Iris pigment epithelial cell (primary cell): Measurements from ENCODE around the gene GABBR2.

Source experiments
- DNase-seq: peaks from one replicate; pipeline ENCODE4 v3.0.0-alpha.2; 2011; ENCODE audit warnings: low read depth

GABBR2 gene

DNA sequence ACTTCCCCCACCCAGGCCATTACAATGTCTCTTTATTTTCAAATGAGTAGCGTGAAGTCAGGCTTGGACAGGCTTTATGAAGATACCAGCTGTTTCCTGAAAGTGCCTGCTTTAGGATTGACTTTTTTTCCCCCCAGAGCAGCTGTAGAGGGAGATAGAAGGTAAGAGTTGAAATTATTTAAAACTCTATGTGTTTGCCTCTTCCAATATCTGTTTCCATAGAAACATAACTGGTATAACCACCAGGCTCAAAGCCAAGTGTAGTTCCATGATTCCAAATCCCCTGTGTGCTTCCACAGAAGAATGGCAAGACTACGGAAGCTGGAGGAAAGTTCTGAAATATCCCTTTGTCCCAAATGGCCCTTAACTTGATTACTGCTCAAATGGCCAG is 365.9 kb downstream of the GABBR2 start:
- no peak for DNase-seq

GRCh38 chr9:98342098-98342819 is 366.5 kb downstream of the GABBR2 start:
- DNase-seq: no peak

- no peak for DNase-seq
These were observed 367.3 kb downstream of the GABBR2 start for GRCh38 chr9:98341157-98342097.

DNA sequence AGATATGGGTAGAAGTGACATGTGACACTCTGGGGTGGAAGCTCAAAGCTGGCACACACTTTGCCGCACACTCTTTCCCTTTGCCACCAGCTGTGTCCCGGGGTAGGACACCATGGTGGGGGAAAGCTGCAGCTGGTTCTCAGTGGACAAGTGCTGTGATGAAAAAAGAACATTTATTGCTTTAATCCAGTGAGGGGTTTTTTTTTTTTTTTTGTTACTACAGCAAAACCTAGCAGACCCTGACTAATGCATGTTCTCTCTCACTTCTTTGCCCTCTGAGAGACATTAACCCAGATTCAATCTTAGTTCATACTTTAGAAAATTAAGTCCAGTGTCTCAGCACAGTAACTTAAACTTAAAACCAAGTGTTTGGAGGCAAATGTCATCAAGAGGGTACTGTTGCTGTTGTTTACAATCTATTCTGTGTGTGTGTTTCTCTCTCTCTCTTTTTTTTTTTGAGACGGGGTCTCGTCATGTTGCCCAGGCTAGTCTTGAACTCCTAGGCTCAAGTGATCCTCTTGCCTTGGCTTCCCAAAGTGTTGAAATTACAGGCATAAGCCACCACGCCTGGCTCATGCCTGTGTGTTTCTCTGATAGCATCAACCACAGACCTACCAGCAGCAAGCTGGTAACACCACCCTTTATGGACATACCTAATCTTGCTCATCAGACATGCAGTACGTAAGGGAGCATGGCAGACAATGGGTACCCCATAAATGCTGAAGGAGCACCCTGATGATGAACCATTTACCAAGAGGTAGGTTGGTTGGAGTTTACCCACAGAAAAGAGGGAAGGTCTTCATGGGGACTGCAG is 368.5 kb downstream of the GABBR2 start:
- no peak for DNase-seq

GRCh38 chr9:98335661-98336060 is 373.1 kb downstream of the GABBR2 start:
- no peak for DNase-seq

DNA sequence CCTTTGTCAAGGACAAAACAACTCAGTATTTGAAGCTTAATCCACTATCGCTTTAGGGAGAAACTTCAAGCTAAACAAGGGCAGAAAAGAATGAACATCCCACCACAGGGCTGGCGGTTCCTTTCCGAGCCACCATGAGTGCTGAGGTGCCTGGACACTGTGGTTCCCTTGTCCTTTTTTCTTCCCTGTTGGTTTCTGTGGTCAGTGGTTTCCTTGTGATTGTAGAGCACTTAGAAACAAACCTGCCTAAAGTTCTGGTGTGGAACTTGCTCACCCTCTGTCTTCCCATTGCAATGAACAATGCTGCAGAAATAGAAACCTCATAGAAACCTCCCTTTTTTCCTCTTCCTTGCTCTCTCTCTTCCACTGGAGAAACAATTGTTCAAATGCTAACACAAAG is 373.9 kb downstream of the GABBR2 start:
- DNase-seq: no peak

DNA sequence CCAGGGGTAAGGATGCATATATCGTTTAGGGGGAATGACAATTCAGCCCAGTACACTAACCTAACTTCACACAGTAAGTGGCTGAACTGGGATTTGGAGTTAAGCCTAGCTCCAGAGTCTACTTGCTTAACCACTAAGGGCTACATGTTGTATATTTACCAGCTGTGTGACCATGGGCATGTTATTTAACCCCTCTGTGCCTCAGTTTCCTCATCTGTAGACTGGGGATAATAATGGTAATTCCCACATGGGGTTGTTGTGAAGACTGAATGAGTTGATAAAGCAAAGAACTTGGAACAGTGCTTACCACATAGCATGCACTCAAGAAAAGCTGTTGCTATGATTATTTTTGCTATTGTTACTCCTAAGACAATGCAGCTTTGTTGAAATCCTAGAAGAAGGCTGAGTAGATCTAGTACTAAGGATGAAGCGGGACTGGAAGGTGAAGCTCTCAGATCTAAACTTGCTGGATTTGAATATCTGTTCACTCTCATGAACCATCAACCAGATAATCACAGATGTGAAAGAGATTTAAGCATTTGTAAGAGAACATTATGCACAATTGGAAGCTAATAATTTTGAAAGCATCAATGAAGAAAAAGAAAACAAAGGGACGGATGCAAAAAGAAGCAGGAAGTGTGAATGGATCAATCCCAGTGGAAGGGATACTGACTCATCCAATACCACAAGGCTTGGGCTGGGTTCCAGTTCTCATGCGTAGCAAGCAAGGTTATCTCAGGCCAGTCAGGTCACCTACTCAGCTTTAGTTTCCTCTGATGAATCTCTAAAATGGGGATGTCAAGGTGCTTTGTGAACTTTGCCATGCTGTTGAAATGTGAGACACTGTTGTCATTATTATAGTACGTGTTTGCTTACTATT is 374.8 kb downstream of the GABBR2 start:
- DNase-seq: peak; percentile 82

DNA sequence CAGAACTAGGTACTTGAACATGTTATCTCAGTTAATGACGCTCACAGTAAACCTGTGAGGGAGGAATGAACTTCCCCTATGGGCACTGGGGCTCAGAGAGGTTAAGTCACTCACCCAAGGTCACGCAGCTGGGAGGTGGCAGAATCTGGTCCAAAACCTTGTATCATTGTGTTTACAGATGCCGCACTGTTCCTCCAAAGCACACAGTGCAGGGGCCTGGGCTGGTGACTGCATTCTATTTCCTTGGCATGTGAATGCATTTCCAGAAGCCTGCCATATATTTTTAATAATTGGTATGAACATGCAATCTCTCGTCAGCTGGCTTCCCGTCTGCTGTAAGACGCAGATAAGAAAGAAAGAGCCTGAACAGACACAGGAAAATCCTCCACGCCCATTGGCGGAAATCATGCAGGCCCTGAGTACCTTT is 376.3 kb downstream of the GABBR2 start:
- no peak for DNase-seq

GRCh38 chr9:98331536-98332259 is 377.0 kb downstream of the GABBR2 start:
- DNase-seq: peak; percentile 23

DNA sequence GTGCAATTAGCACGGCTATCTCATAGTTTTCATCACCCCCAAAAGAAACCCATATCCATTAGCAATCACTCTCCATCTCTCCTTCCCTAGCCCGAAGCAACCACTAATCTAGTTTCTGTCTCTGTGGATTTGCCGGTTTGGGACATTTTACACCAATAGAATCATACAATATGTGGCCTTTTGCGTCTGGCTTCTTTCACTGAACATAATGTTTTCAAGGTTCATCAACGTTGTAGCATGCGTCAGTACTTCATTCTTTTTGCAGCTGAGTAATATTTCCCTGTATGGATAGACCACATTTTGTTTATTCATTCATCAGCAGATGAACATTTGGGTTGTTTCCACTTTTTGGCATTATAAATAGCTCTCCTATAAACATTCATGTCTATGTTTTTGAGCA is 377.9 kb downstream of the GABBR2 start:
- peak; percentile 96 for DNase-seq

- no peak for DNase-seq
These were observed 378.8 kb downstream of the GABBR2 start for GRCh38 chr9:98329904-98330303.

DNA sequence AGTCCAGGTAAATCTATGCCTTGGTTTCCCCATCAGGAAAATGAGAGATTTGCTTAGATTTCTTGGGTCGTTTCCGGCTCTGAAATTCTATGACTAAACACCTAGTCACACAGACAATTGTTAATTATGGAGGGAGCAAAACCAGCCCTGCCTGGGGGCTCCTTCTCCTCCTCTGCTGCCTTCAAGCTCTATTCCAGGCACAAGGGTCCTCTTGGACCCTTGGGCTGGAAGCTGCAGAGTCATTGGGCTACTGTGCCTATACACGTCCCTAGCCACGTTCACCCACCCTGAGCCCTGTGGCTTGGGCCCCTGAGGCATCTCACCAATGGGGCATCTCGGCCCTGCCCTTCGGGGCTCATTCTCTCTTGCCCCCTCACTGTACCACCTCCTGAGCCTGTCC is 379.5 kb downstream of the GABBR2 start:
- no peak for DNase-seq

- no peak for DNase-seq
These were observed 380.0 kb downstream of the GABBR2 start for GRCh38 chr9:98328770-98329169.

GRCh38 chr9:98328141-98328540 is 380.6 kb downstream of the GABBR2 start:
- DNase-seq: no peak

- DNase-seq: no peak
These were observed 381.5 kb downstream of the GABBR2 start for GRCh38 chr9:98327249-98327561.

- DNase-seq: peak; percentile 82
These were observed 382.1 kb downstream of the GABBR2 start for GRCh38 chr9:98326459-98327248.

GRCh38 chr9:98324801-98325200 is 383.9 kb downstream of the GABBR2 start:
- peak; percentile 48 for DNase-seq

GRCh38 chr9:98323831-98324135 is 385.0 kb downstream of the GABBR2 start:
- DNase-seq: no peak

DNA sequence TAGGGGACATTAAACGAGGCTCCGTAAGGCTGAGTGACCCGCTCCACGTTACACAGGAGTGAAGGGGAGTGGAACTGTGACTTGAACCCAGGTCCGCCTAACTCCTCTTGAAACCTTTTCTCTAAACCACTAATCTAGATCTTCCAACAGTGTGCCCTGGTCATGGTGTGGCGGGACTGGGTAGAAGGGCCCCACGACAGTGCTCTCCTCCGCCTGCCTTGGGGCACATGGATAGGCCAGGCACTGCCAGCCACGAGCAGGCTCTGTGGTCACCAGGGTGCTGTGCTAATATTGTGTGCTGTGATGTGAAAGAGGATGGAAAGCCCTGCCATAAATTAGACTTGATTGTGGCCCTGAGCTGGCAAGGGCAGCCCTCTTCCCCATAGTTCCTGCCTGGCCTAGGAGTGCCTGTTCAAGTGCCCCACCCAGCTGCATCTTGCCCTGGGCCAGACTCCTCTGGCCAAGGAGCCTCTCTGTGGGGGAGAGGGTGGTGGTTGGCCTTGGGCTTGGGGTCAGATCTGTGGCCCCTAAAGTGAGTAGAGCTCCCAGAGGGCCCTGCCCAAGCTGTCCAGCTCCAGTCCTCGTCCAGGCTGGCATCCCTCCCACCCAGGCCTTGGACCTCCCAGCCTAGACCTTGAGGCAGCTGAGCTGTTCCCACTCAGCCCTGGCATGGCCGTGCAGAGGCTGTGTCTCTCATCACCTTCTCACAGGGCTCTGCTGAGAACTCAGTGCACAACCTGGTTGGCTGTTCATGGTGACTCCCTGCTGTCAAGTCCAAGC is 385.5 kb downstream of the GABBR2 start:
- no peak for DNase-seq
